Esophagus squamous epithelium (tissue), 4 donors: ENCODE measurements around the gene FAM13B.

Experiments
- CTCF ChIP-seq, 6 experiments: fragments of 450-650 bp in 4 of 6; fragments of 200-600 bp in 2 of 6; sonication (generic) in 2 of 6; IDR thresholded peaks; one replicate each; pipeline ENCODE4 v1.5.1; 2016 to 2019; ENCODE audit warnings: antibody characterized with exemption in 6 of 6, mild to moderate bottlenecking in 4 of 6, moderate library complexity in 4 of 6
- POLR2A ChIP-seq, 4 donors: fragments of 450-650 bp; IDR thresholded peaks; one replicate each; pipeline ENCODE4 v1.6.1; 2017; ENCODE audit warnings: antibody characterized with exemption in 4 of 4, mild to moderate bottlenecking in 4 of 4, moderate library complexity in 3 of 4

GRCh38 chr5:138054847-138055558 lies 22.1 kb upstream of the FAM13B start:
- TF ChIP-seq CTCF (IDR thresholded peaks at IDR 0.05) = no peak
- no peak for TF ChIP-seq POLR2A (IDR thresholded peaks at IDR 0.05)
